Measurements from ENCODE around the gene MDFIC2.
"Not testable (repeated sequence)": the region's sequence is repeated elsewhere in the genome, so short reads cannot be mapped to it uniquely, and the experiment has no call there.

Gene MDFIC2

DNA sequence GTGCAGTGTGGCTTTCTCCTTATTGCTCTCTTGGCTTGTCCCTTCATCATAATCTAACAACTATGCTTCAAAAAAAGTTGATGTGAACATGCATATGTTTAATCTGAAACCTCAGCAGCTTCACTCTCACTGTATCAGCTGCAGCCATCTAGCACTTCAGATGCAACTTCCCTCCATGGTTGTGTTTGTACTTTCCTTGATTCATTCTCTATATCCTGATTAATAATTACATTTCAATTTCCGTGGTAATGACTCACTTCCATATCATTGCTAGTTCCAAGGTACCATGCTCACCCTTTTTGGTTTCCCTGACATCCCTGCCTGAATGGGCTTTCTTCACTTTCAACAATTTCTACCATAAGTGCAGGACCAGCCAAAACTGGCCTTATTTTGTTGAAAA lies 51.2 kb downstream of the MDFIC2 start:
- no peak for DNase-seq (ENCODE audit: low read depth in 2 of 2, low spot score in 1 of 2)

DNA sequence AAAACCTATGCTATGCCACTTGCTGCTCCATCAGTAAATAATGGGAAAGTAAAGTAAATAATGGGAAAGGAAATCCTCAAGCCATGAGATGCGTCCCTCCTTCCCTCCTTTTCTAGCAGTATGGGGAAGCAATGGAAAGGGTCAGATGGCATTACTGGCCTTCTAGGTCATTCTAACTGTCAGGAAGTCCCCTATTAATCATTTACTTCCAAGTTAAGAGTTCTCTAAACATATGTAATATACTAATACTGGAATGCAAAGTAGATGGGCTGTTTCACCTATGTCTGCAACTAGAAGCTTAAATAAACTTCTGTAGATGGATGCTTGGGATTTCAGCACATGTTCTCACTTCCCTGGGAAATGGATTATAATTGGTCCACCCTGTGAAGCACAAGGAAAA lies 55.9 kb downstream of the MDFIC2 start:
- DNase-seq (ENCODE audit: low read depth in 2 of 2, low spot score in 1 of 2) = no peak

DNA sequence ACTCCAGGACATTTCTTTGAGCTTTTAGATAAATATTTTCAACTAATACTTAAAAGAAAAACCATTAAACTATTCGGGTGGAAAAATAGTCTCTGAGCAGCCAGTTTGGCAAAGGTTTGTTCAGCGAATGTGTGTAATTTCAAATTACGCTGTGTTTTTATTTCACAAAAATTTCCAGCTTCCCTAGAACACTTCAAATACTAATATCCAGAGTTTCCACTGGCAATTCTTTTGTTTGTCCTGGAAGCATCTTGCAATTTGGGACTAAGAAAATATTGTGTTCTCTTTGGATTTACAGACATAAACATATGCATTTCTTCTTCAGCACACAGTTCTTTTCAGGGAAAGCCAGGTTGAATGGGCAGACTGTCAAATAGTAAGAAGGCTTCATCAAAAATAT lies 61.9 kb downstream of the MDFIC2 start:
- no peak for DNase-seq (ENCODE audit: low read depth in 2 of 2, low spot score in 1 of 2)

DNA sequence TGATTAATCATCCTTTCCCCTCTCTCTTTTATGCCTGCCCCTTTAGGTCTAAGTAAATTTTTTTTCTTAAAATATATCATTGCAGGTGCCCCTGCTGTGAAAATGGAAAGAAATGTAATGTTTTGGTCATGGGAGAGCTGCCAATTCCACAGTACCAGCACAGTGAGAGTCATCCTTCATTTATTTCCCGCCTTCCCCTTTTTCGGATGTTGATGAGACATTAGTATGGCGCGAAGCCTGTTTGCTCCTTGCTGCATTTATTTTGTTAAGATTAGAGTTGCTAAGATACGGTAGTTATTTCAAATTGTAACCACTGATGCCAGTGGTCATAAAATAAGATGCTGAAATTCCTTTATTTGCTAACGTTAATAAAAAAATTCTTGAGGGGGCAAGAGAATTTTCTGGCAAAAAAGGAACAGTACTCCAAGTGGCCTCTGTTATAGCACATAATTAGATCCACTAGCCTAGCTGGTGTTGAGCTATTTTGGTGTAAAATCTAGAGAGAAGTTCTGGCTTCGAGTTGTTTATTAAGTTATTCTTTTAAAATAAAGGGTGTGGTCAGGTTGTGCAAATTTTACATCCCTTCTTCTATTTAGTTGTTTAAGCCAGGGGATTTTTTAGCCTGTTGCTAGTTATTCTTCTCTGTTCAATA lies 62.8 kb downstream of the MDFIC2 start:
- no peak for DNase-seq (ENCODE audit: low read depth in 2 of 2, low spot score in 1 of 2)

DNA sequence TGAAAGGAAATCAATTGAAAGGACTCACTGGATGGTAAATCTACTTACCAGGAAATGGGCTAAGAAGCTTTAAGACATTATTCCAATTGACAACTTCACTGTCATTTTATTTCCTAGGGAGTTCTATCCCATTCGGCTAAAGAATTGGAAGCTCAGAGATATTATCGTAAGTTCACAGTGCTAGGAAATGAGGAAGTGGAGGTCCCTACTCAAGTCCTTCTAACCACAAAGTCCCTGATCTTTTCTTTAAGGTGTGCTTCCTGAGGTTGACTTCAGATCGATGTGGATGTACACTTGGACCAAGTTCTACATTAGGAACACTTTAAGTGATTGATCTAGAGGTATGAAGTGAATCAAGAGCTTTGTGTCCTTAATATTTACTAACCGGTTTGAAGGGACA lies 63.6 kb downstream of the MDFIC2 start:
- no peak for DNase-seq (ENCODE audit: low read depth in 2 of 2, low spot score in 1 of 2)

DNA sequence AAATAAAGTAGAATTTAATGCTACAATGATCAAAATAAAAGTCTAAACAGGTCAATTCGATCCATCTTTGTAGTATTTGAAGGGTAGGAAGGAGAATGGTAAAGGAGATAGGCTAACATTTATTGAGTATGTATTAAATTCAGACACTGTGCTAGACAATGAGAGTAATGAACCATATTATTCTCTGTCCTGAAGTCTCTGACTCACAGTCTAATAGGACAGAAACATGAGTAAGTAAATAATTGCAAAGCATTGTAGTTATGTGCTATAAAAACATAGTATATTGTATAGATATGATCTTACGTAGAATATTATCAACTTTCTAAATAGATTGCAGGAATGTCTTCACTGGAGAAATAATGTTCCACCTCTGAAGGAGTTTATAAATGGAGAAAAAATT lies 64.5 kb downstream of the MDFIC2 start:
- DNase-seq (ENCODE audit: low read depth in 2 of 2, low spot score in 1 of 2) = no peak

DNA sequence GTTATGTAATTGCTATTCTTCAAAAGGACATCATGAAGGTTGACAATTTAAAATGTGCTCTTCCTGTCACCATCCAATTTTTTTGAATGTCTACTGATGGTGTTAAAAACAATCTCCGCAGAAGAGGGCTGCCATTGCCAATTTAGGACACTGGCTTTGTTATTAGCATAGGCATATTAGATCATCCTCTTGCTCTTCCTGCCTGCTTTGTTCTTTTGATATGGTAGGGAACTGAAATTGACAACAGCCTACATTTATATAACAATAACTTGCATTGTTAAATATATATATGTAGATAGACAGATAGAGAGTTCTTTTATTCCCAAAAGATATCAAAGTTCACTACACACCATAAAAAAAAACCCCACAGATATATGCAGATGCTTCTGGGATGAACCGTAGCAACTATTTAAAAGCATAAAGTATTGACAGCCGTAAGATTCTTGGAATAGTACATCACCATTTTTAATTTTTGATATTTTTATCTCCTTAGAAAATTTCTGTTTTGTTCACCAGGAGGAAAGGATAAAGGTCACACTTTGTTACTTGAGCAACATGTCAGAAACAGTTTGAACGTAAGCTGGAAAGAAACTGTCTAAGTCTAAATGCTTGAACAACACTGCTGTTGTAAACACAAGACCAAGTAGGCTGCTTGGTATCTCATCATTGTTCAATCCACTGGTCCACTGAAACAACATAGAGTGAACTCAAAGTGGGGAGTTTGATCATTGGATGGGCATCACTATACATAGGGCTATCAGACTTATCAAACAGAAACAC lies 66.5 kb downstream of the MDFIC2 start:
- no peak for DNase-seq (ENCODE audit: low read depth in 2 of 2, low spot score in 1 of 2)

DNA sequence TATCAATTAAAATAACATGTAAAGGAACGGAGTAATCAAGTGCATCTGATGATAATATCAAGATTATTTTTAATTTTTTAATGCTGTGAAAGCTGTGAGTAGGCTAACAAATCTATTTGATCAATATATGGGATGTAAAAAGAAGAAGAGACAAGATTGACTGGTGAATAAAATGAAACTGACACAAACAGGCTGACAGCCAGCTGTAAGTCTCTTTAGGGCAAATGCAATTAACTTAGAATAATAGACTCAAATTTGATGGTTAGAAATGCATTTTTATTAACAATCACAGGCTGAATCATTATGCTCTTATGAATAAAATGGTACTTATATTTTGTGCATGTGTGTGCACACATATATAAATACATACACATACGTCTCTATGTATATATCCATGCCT lies 68.0 kb downstream of the MDFIC2 start:
- DNase-seq (ENCODE audit: low read depth in 2 of 2, low spot score in 1 of 2) = no peak

DNA sequence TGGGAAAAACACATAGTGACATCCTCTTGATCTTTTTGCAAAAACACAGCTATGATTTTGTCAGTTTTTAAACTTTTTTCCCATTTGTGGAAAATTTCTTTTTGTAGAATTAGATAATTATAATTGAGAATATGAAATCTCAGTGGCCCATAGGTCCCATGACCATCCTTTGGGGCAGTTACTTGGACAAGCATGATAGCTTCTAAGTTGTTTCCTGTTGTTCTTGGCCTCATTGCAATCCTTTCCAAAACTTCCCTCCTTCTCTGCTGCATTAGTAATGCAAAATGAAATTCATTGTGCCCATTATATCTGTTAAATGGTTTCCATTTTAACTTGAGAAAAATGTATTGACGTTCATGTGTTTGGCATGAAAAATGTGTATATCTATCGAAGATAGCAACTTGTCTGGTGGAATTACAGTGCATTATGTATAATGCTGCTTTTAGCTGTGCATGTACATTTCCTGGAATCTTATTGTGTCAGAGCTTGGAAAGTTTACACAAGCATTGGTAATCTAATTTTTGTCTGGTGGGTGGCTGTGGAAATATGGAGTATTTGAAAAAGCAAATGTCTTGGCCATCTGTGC lies 70.0 kb downstream of the MDFIC2 start:
- no peak for DNase-seq (ENCODE audit: low read depth in 2 of 2, low spot score in 1 of 2)

DNA sequence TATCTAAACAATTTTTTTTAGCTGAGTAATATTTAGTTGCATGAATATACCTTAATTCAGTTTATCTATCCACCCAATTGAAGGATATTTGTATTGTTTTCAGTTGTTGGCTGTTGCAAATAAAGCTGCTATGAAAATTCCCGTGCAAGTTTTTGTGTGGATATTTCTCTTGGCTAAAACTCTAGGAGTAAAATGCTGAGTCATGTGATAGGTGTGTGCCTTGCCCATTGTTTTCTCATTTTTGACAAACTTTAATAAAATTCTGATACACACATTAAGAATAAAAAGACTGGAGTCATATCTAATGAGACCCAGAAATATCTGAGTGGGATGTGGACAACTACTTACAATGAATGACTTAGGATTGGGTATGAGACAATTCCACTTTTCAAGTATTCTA lies 78.6 kb downstream of the MDFIC2 start:
- DNase-seq (ENCODE audit: low read depth in 2 of 2, low spot score in 1 of 2) = no peak

DNA sequence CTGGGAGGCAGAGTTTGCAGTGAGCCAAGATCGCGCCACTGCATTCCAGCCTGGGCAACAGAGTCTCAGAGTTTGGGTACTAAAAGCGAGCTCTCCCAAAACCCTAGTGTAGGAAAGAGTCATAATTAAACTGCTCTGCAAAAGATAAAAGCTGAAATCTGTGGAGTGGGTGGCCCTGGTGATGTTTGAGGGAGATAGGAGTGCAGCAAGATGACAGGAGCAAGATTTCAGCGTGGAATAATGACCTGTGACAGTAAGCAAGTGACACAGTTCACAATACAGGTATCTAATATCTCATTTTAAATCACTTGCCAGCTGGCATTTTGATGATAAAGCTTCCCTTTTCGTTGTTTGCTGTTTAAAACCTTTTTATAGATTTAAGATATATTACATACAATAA lies 79.3 kb downstream of the MDFIC2 start:
- no peak for DNase-seq (ENCODE audit: low read depth in 2 of 2, low spot score in 1 of 2)

DNA sequence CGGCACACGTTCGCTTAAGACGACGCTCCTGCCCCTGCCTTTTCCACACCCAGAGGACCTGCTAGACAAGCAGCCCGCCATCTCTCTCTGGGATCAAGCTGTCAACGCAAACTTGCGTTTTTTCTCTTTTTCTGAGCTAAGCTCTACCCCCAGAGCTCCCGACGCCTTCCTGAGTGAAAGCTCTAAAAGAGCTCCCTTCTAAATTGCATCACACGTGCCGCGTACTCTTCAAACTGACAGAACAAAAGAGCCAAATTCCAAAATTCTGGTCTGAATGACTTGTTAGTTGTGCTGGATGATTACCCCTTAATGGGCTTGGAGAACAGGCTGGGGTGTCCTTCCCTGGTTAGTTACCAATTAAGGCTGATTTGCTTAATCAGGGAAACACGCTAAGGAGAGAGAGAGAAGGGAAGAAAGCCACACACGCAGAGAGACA lies 81.2 kb downstream of the MDFIC2 start:
- no peak for DNase-seq (ENCODE audit: low read depth in 2 of 2, low spot score in 1 of 2)

DNA sequence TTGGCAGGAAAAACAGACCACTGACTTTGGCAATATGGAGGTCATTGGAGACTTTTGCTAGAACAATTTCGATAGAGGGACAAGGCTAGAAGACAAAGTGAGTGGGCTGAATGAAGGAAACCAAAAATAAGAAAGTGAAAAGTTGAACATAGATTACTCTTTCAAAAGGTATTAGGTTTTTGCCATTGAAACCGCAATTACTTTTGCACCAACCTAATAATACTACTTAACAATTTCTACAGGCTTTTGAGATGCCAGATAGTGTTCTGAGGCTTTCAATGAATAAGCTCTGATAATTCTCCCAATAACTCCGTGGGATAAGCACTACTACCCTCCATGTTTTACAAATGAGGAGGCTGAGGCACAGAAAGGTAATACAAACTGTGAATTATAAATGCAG lies 85.0 kb downstream of the MDFIC2 start:
- no peak for DNase-seq (ENCODE audit: low read depth in 2 of 2, low spot score in 1 of 2)

DNA sequence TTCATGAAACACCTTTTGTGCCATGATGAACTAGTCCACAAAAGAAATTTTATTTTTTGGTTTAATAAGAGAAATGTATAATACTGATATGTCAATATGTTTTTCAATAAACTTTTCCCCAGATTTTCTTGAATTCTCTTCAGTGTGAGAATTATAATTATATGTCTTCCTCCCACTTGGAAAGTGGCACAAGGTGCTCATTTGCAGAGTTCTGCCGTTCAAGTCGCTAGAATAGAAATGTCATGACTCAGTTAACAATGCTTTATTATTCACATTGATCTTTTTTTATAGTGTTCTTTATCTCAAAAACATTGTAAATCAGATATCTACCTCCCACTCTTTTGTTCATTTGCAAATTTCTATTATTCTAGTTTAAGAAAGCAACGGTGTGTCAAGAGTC lies 87.3 kb downstream of the MDFIC2 start:
- no peak for DNase-seq (ENCODE audit: low read depth in 2 of 2, low spot score in 1 of 2)

DNA sequence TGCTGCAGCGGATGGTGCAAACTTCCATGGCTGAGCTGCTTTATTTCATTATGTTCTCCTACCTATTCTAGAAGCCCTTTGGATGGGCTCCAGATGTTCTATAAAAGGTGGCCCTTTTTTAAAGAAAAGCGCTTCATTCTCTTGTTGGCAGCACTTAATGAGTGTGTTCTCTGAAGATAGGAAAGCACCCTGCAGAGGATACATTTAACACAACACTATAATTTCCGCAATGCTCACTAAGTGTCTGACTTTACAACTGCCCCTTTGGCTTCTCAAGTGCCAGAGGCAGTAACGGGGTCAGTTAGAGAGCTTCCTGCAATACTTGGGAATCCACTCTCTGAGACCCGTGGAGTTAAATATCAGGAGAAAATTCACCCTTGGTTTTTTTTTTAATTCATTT lies 88.1 kb downstream of the MDFIC2 start:
- no peak for DNase-seq (ENCODE audit: low read depth in 2 of 2, low spot score in 1 of 2)

DNA sequence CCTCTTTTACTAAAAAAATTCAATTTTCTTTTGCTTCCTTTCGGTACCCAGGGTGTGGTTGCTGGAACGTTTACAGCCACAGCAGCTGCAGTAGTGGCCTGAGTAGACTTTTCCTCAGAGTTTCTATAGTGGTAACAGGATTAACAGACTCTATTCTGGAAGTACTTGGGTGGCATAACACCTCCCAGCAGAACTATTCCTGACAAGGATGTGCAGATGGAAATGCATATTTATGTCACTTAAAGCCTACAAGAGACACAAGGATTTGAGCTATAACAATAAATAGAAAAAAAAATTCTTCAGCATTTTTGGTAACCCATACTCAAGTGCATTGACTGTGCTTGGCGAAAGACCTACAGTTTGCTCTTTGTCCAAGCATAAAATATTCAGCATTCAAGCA lies 94.0 kb downstream of the MDFIC2 start:
- no peak for DNase-seq (ENCODE audit: low read depth in 2 of 2, low spot score in 1 of 2)

DNA sequence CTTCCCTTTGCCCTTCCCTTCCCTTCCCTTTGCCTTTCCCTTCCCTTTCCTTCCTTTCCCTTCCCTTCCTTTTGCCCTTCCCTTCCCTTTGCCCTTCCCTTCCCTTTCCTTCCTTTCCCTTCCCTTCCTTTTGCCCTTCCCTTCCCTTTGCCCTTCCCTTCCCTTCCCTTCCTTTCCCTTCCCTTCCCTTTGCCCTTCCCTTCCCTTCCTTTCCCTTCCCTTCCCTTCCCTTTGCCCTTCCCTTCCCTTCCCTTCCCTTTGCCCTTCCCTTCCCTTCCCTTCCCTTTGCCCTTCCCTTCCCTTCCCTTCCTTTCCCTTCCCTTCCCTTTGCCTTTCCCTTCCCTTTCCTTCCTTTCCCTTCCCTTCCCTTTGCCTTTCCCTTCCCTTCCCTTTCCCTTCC lies 101.2 kb downstream of the MDFIC2 start:
- DNase-seq (ENCODE audit: low read depth in 2 of 2, low spot score in 1 of 2) = not testable (repeated sequence)

DNA sequence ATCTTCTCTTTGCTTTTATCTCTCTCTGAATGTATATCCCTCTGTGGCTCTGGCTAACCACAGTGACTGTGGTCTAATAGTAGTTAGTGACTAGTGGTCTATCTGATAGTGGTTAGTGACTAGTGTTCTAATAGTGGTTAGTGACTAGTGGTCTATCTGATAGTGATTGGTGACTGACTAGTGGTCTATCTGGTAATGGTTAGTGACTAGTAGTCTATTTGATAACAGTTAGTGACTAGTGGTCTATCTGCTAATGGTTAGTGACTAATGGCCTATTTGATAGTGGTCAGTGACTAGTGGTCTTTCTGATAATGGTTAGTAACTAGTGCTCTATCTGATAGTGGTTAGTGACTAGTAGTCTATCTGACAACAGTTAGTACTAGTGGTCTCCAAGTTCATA lies 110.5 kb downstream of the MDFIC2 start:
- no peak for DNase-seq (ENCODE audit: low read depth in 2 of 2, low spot score in 1 of 2)

DNA sequence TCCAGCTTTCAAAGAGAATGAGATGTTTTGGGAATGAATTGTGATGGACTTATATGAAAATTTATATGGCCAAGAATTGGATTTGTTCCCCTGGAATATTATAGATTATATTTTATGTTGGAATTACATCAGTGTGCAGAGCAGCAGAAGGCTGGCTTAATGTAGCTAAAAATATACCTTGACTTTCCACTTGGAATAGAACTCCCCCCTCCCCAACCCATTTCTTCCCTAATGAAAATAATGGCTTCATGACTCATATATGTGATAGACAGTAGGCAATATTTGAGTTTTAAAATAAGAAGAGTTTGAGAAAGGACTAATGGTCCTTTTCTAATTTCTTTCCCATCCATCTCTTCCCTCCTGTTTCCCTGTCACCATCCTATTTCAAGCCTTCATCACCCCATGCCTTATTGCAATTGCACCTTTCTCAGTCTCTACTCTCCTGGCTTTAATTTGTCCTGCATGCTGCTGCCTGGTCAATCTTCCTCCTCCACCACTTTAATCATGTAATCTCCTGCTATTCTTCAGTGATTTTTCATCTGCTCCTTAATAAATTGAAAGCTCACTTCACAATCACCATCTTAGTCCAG lies 122.5 kb downstream of the MDFIC2 start:
- no peak for DNase-seq (ENCODE audit: low read depth in 2 of 2, low spot score in 1 of 2)

DNA sequence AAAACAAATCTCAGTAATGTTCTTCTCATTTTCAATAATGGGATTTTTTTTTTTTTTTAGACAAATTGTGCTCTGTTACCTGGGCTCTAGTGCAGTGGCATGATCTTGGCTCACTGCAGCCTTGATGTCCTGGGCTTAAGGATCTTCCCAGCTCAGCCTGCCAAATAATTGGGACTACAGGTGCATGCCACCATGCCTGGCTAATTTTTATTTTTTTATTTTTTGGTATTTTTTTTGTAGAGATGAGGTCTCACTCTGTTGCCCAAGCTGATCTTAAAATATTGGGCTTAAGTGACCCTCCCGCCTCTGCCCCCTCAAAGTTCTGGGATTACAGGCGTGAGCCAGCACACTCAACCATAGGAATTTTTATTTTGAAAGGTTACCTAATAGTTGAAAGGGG lies 126.2 kb downstream of the MDFIC2 start:
- no peak for DNase-seq (ENCODE audit: low read depth in 2 of 2, low spot score in 1 of 2)

DNA sequence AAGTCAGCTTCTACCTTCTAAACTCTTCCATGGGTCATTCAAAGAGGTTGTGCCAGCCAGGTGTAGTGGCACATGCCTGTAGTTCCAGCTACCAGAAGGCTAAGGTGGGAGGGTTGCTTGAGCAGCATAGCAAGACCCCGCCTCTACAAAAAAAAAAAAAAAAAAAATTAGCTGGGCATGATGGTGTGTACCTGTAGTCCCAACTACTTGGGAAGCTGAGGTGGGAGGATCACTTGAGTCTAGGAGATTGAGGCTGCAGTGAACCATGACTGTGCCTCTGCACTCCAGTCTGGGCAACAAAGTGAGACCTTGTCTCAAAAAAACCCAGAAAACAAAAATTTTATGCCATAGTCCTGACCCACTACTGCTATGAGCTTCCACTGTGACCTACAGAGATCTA lies 126.8 kb downstream of the MDFIC2 start:
- DNase-seq (ENCODE audit: low read depth in 2 of 2, low spot score in 1 of 2) = no peak

DNA sequence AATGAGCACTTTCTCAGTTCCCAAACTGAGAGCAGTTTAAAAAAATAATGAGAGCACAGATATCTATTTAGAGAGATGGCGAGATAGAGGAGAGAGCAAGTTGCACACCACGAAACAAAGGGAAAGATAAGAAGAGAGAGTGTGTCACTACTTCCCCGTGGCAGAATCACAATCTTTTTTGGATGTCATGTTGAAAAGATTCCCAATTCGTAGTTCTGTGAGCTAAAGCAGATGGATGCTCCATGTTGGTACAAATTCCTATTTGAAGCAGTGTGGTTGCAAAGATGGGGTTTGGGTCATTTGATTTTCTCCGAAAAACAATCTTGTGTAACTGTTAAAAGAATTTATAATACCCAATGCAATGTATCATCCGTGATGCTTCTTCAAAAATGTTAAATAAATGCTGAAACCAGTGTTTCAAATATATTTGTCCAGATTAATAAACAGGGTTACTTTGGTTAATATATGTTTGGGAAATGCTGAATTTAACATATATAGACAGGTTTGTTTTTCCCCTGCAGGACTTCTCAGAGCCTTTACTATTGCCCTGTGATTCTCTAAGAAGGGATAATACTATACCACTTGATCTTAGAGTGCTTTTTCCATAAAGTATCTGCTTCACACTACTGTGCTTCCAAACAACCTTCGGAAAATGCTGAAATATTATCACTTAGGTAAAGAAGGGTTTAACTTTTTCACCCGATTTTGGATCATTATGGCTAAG lies 128.5 kb downstream of the MDFIC2 start:
- DNase-seq (ENCODE audit: low read depth in 2 of 2, low spot score in 1 of 2) = no peak
